Endothelial cell (in vitro differentiated cells): ENCODE data around the gene MIEF2. TPM values are rescaled to one million over a fixed set of nuclear protein-coding genes. Genes with fewer than 3 reads are reported as not detected.
A peak's percentile ranks its signal among the peaks of the same experiment; 100 is the strongest.

Experiments
- DNase-seq: peaks from one replicate; pipeline ENCODE4 v3.0.0; 2021; ENCODE audit warnings: low spot score
- H3K27ac Mint-ChIP-seq: one replicate; pipeline ENCODE4 v1.8.0; 2021; ENCODE audit warnings: mixed read lengths, inconsistent platforms; ENCODE audit not compliant: unreplicated experiment
- H3K27me3 Mint-ChIP-seq: one replicate; pipeline ENCODE4 v1.8.0; 2021; ENCODE audit warnings: mild to moderate bottlenecking, moderate library complexity, mixed read lengths, inconsistent platforms; ENCODE audit not compliant: unreplicated experiment
- H3K36me3 Mint-ChIP-seq: one replicate; pipeline ENCODE4 v1.8.0; 2021; ENCODE audit warnings: mild to moderate bottlenecking, low read depth, mixed read lengths, inconsistent platforms; ENCODE audit not compliant: unreplicated experiment
- H3K4me1 Mint-ChIP-seq: one replicate; pipeline ENCODE4 v1.8.0; 2021; ENCODE audit warnings: mild to moderate bottlenecking, mixed read lengths, inconsistent platforms; ENCODE audit not compliant: unreplicated experiment
- H3K4me3 Mint-ChIP-seq: one replicate; pipeline ENCODE4 v1.8.0; 2021; ENCODE audit warnings: mild to moderate bottlenecking, mixed read lengths, inconsistent platforms; ENCODE audit not compliant: unreplicated experiment
- H3K9me3 Mint-ChIP-seq: one replicate; pipeline ENCODE4 v1.8.0; 2021; ENCODE audit warnings: mixed read lengths, inconsistent platforms; ENCODE audit not compliant: unreplicated experiment
- total RNA-seq: library from RNA; stranded (reverse); fragmentation: NEBNext Ultra II Directional; extraction: Animal tissue kit (Norgen Biotek cat#: 25700); gene quantifications from one replicate; pipeline ENCODE4 v1.2.1, GENCODE V29; 2021; ENCODE audit not compliant: unreplicated experiment
- TF ChIP-seq, protein P1 (sequence below): fragments of 200-600 bp; sonication (generic); IDR thresholded peaks from one replicate; pipeline ENCODE4 v1.5.0; 2021; ENCODE audit warnings: antibody characterized with exemption; ENCODE audit not compliant: unreplicated experiment

The MIEF2 gene
- total RNA-seq, 1 donor from 2014 or later, result 11.6 TPM

DNA sequence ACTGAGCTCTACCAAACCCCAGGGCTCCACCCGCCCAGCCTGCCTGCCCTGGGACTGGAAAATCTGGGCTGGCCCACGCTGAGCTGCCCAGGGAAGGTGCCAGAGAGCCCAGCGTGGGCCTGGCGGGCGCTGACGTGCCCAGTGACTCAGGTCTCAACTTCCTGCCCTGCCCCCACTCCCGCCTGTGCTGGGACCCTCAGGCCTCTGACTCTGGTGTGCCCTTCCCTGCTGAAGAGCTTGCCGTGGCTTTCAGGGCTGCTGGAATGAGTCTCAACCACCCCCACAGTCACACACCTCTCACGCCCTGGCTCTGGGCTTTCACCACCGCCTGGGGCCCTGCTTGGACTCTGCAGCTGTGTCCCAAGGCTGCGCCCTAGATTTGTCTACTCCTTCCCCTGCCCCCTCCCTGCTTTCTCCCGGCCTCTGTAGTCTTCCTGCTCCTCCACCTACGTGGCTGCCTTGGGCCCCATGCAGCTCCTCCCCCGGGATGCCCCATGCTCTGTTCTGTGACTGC is 24.7 kb upstream of the MIEF2 start:
- DNase-seq, result no peak
- Mint-ChIP-seq H3K4me3 (peak overlapping the region; percentile 31), H3K4me1 (no peaks in the 10 kb centered on the region), H3K9me3 (no peaks in the 10 kb centered on the region), H3K36me3 (peaks cover 32% of the 10 kb centered on the region), H3K27me3 (peaks cover 10% of the 10 kb centered on the region), H3K27ac (no peak overlapping the region)
- TF ChIP-seq, protein P1, sequence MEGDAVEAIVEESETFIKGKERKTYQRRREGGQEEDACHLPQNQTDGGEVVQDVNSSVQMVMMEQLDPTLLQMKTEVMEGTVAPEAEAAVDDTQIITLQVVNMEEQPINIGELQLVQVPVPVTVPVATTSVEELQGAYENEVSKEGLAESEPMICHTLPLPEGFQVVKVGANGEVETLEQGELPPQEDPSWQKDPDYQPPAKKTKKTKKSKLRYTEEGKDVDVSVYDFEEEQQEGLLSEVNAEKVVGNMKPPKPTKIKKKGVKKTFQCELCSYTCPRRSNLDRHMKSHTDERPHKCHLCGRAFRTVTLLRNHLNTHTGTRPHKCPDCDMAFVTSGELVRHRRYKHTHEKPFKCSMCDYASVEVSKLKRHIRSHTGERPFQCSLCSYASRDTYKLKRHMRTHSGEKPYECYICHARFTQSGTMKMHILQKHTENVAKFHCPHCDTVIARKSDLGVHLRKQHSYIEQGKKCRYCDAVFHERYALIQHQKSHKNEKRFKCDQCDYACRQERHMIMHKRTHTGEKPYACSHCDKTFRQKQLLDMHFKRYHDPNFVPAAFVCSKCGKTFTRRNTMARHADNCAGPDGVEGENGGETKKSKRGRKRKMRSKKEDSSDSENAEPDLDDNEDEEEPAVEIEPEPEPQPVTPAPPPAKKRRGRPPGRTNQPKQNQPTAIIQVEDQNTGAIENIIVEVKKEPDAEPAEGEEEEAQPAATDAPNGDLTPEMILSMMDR, result no peak

DNA sequence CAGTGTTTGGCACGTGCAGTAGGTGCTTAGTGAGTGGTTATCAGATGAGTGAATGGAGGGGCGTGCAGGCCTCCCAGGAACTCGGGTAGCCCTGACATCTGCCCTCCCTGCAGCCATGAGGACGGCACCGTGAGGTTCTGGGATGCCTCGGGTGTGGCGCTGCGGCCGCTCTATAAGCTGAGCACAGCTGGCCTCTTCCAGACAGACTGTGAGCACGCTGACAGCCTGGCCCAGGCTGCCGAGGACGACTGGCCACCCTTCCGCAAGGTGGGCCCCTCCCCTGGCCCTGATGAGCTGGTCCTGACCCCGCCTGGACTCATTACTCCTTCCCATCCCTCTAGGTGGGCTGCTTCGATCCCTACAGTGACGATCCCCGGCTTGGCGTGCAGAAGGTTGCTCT is 24.0 kb upstream of the MIEF2 start:
- Mint-ChIP-seq H3K27me3 (peaks cover 10% of the 10 kb centered on the region), H3K27ac (no peak overlapping the region), H3K4me1 (no peaks in the 10 kb centered on the region), H3K9me3 (no peaks in the 10 kb centered on the region), H3K36me3 (peaks cover 32% of the 10 kb centered on the region), H3K4me3 (peak overlapping the region; percentile 31)
- TF ChIP-seq, protein P1, result no peak
- DNase-seq, result no peak

GRCh38 chr17:18237461-18237860 is 23.0 kb upstream of the MIEF2 start:
- H3K4me1 Mint-ChIP-seq, result no peaks in the 10 kb centered on the region
- TF ChIP-seq, protein P1, result no peak
- no peak overlapping the region for H3K4me3 Mint-ChIP-seq
- peaks cover 10% of the 10 kb centered on the region for H3K27me3 Mint-ChIP-seq
- no peak for DNase-seq
- peaks cover 32% of the 10 kb centered on the region for H3K36me3 Mint-ChIP-seq
- H3K27ac Mint-ChIP-seq, result no peak overlapping the region
- H3K9me3 Mint-ChIP-seq, result no peaks in the 10 kb centered on the region

DNA sequence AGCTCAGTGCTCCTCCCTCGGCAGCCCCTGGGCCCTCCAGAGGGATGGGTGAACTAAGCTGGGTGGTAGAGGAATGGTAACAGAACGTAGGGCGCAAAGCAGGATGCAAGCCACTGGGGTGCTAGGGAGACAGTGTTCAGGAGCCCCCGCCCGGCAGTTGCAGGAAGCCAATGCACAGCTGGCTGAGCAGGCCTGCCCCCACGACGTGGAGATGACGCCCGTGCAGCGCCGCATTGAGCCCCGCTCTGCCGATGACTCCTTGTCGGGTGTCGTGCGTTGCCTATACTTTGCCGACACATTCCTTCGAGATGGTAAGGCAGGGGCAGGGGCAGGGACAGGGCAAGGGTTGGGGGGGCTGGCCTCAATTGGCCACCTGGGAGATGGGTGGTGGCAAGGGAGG is 22.2 kb upstream of the MIEF2 start:
- Mint-ChIP-seq H3K9me3 (no peaks in the 10 kb centered on the region), H3K27ac (no peak overlapping the region), H3K4me3 (no peak overlapping the region)

GRCh38 chr17:18240449-18240848 is 20.0 kb upstream of the MIEF2 start:
- no peak overlapping the region for H3K27ac Mint-ChIP-seq
- DNase-seq, result no peak
- peaks cover 8% of the 10 kb centered on the region for H3K27me3 Mint-ChIP-seq
- H3K36me3 Mint-ChIP-seq, result peaks cover 25% of the 10 kb centered on the region
- TF ChIP-seq, protein P1, result no peak
- H3K4me3 Mint-ChIP-seq, result no peak overlapping the region
- H3K9me3 Mint-ChIP-seq, result no peaks in the 10 kb centered on the region
- H3K4me1 Mint-ChIP-seq, result no peaks in the 10 kb centered on the region

More for the DNA sequence above, 22.2 kb upstream of the MIEF2 start:
- Mint-ChIP-seq H3K36me3 (peaks cover 32% of the 10 kb centered on the region), H3K27me3 (peaks cover 10% of the 10 kb centered on the region), H3K4me1 (no peaks in the 10 kb centered on the region)
- DNase-seq, result no peak
- TF ChIP-seq, protein P1, result no peak
